ENCODE measurements around the gene MAML3. TPM values are rescaled to one million over a fixed set of nuclear protein-coding genes. Genes with fewer than 3 reads are reported as not detected.

The MAML3 gene
- total and polyA plus RNA-seq, 8 donors, result 5.8 to 18.7 (median 16.7) TPM

DNA sequence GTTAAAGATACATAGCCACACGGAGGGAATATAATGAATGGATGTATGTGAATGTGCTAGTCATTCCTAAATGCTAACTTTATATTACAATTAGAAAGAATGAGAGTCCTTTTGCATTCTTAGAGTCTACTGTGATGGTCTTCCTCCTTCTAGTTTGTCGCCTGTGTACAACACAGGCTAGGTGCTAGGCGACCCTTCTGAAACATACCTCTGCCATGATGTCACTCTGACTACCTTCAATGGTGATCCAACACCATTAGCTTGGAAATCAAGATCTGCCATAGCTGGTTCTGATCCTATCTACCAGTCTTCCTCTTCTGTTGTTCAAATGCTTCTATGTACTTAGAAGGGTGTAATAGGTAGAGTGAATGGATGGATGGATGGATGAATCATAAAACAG is 337.1 kb downstream of the MAML3 start:
- H3K36me3 ChIP-seq, result no peaks in the 10 kb centered on the region
- peaks cover 0 to 26% of the 10 kb centered on the region in 2 donors for H3K4me1 ChIP-seq
- H3K9me3 ChIP-seq, result no peaks in the 10 kb centered on the region
- no peaks in the 10 kb centered on the region for H3K27me3 ChIP-seq
- intact Hi-C loops (cut with DNase I), result no loop called here
- peak overlapping the region in 1 of 2 donors; percentile 70 for H3K27ac ChIP-seq
- H3K4me3 ChIP-seq, result no peak overlapping the region
- no peak for TF ChIP-seq CTCF (IDR thresholded peaks at IDR 0.05)
- ATAC-seq (no peak), DNase-seq (no peak)

DNA sequence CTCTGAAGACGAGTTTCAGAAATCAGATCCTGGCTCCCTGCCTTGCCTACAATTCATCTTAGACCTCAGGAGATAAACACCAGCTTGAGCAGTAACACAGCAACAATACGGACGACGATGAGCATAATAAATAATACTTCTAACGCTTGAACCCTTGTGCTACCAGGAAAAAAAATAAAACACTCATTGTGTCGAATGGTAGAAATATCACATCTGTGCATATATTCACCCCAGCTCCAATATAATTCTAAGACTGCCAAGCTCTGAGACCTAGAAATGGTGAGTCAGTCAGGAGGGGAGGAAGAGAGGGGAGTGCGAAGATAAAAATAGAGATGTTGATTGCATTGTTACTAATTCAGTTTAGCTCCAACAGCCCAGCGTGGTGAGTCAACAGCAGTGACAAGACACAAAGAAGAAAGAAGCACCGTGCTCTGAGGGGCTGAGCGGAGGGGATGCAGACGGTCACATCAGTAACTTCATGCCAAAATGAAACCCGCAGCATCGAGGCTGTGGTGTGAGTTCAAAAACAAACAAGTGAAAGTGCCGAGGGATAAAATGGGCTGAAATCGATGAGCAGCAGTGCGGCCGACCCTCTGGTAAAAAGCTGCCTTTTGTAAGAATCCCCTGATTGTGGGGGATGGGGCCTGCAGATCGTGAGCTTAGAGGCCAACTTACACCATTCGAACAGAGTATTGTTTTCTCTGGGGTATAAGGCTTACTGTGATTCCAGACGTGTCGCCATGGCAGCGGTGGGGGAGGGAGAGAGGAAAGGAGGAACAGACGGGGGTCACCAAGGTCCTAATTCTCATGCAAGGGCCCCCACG is 338.0 kb downstream of the MAML3 start:
- Histone ChIP-seq H3K4me1 (peaks cover 0 to 26% of the 10 kb centered on the region in 2 donors), H3K9me3 (peaks cover 0 to 3% of the 10 kb centered on the region in 2 donors), H3K27me3 (no peaks in the 10 kb centered on the region), H3K36me3 (no peaks in the 10 kb centered on the region), H3K4me3 (peak overlapping the region in 1 of 2 donors; percentile 23), H3K27ac (peak overlapping the region; percentile 61 to 70)
- DNase-seq, result peak in 2 of 4 donors; percentile 43 to 55
- ATAC-seq, result peak; percentile 74
- no peak for TF ChIP-seq CTCF (IDR thresholded peaks at IDR 0.05)
- intact Hi-C loops (cut with DNase I), result no loop called here

- Histone ChIP-seq H3K9me3 (peaks cover 0 to 10% of the 10 kb centered on the region in 2 donors), H3K4me3 (no peak overlapping the region), H3K4me1 (peaks cover 0 to 27% of the 10 kb centered on the region in 2 donors), H3K36me3 (no peaks in the 10 kb centered on the region), H3K27me3 (no peaks in the 10 kb centered on the region), H3K27ac (peak overlapping the region; percentile 51 to 70)
- intact Hi-C loops (cut with DNase I), result no loop called here
- DNase-seq (peak in 2 of 4 donors; percentile 61 to 79), ATAC-seq (peak; percentile 51)
- TF ChIP-seq CTCF (IDR thresholded peaks at IDR 0.05), result no peak
Observed at GRCh38 chr4:139814323-139815015, 339.5 kb downstream of the MAML3 start.

- Histone ChIP-seq H3K4me3 (no peak overlapping the region), H3K36me3 (no peaks in the 10 kb centered on the region), H3K4me1 (peaks cover 2 to 33% of the 10 kb centered on the region in 2 donors), H3K27me3 (no peaks in the 10 kb centered on the region), H3K9me3 (peaks cover 0 to 10% of the 10 kb centered on the region in 2 donors), H3K27ac (peak overlapping the region in 1 of 2 donors; percentile 70)
- intact Hi-C loops (cut with DNase I), result no loop called here
- no peak for ATAC-seq
- no peak for TF ChIP-seq CTCF (IDR thresholded peaks at IDR 0.05)
- no peak for DNase-seq
Observed at GRCh38 chr4:139813881-139814280, 340.1 kb downstream of the MAML3 start.

DNA sequence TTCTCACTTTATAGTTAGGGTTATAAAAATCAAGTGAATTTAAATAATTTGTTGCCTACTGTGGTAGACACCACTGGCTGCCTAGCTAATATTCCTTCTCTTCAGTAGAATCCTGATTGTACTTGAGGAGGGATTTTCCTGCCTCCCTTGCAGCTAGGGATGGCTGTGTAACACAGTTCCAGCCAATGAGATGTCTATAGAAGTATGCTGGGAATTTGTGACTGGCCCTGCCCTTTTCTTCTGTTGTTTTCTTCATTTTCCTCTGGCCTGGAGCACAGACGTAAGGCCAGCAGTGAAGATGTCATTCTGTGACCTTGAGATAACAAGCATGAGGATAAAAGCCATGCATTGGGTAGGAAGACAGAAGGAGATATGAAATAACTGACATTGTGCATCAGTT is 343.3 kb downstream of the MAML3 start:
- Histone ChIP-seq H3K4me3 (no peak overlapping the region), H3K36me3 (no peaks in the 10 kb centered on the region), H3K27ac (no peak overlapping the region), H3K9me3 (peaks cover 0 to 10% of the 10 kb centered on the region in 2 donors), H3K27me3 (no peaks in the 10 kb centered on the region), H3K4me1 (peaks cover 7 to 32% of the 10 kb centered on the region in 2 donors)
- DNase-seq, result no peak
- no peak for TF ChIP-seq CTCF (IDR thresholded peaks at IDR 0.05)
- intact Hi-C loops (cut with DNase I), result no loop called here
- ATAC-seq, result no peak
